HG02884 (cell line): ENCODE data around the gene PTGES2.
"Not testable (repeated sequence)": the region's sequence is repeated elsewhere in the genome, so short reads cannot be mapped to it uniquely, and the experiment has no call there.

Source experiments
- ATAC-seq: cut with Tn5 transposase; IDR thresholded peaks from one replicate; pipeline ENCODE4 v1.9.1; 2021; ENCODE audit warnings: mild to moderate bottlenecking, moderate library complexity; ENCODE audit not compliant: unreplicated experiment

Gene PTGES2

GRCh38 chr9:128092199-128092977, 35.1 kb downstream of the PTGES2 start:
- ATAC-seq, result no peak

- no peak for ATAC-seq
These were observed 36.0 kb downstream of the PTGES2 start for GRCh38 chr9:128091571-128091970.

- ATAC-seq, result no peak
These were observed 36.4 kb downstream of the PTGES2 start for GRCh38 chr9:128091144-128091543.

DNA sequence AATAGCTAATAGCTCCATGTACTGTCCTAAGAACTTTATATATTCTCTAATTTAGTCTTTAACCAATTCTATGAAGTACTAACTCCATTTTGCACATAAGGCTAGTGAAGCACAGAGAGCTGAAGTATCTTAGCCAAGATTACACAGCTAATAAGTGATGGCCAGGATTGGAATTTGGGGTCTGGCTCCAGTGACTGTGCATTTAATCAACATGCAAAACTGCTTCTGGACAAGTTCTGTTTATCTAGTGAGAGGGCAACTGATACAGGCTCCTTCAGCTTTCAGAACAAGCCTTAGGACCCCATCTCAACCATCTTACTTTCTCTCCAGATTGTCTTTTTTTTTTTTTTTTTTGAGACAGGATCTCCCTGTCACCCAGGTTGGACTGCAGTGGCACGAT, 38.2 kb downstream of the PTGES2 start:
- no peak for ATAC-seq

DNA sequence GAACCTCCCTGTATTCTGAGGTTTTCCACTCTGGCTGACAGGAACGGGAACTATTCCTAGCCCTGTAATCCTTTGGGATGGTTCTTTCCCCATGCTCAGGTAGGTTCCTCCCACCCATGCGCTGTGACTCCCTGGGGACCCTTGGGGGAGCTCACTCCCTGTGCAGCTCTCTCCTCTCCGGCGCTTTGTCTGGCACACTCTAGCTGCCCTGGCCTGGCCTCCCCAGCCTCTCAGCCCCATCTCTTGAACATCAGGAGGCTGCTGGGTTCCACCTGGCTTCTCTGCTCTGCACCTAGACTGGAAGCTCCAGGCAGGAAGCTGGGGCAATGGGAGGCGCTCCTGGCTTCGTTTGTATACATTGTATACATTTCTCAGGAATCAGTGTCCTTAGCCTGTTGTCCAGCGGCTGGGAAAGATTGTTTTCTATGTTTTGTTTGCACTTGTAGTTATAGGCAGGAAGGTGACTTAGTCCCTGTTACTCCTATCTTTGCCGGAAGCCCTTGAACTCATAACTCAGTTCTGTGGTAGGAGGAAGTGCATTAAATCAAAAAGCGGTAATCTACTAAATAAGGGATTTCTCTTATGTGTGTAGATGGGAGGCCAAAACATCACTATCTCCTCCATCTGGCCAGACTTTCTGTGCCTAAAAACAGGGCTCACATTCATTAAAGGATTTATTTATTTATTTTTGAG, 39.1 kb downstream of the PTGES2 start:
- ATAC-seq, result no peak

DNA sequence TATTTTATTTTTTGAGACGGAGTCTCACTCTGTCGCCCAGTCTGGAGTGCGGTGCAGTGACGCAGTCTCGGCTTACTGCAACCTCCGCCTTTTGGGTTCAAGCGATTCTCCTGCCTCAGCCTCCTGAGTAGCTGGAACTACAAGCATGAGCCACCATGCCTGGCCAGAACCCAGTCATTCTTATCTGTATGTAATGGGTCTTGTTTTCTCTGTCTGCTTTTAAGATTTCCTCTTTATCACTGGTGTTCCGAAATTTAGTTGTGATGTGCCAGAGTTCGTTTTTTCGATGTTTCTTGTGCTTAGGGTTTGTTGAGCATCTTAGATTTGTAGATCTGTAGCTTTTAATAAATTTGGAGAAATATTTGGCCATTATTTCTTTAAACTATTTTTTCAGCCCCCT, 40.3 kb downstream of the PTGES2 start:
- no peak for ATAC-seq

- no peak for ATAC-seq
These were observed 41.6 kb downstream of the PTGES2 start for GRCh38 chr9:128085943-128086342.

DNA sequence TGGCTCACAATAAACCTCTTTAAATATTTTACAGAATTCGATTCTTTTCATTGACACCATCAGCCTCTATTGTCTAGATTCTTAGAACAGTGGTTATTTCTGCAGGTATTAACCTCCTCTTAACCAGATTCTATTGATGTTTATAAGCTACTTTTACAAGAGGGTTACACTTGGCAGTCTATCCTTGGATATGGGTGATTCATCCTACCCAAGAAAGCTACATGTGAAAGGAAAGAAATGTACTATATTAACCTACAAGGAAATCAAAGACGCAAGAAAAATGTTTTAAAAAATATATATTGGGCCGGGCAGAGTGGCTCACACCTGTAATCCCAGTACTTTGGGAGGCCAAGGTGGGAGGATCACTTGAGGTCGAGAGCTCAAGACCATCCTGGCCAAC, 42.8 kb downstream of the PTGES2 start:
- ATAC-seq, result no peak

DNA sequence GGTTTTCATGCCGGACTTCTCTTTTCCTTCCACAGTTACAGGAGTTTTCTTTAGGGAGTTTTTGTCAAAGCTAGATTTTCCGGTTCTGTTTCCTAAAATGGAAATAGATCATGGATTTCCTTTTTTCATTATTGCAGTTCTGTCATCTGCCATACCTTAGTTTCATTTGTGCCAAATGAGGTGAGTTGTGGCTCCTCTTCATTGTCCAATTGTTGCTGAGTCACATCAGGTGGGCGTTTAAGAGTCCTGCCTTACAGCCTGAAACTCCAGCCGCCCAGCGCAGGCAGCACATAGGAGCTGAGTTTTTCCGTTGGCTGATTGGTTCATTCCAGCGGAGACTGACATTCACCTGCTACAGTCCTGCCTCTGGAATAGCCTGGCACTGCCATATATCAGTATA, 45.4 kb downstream of the PTGES2 start:
- ATAC-seq, result no peak

DNA sequence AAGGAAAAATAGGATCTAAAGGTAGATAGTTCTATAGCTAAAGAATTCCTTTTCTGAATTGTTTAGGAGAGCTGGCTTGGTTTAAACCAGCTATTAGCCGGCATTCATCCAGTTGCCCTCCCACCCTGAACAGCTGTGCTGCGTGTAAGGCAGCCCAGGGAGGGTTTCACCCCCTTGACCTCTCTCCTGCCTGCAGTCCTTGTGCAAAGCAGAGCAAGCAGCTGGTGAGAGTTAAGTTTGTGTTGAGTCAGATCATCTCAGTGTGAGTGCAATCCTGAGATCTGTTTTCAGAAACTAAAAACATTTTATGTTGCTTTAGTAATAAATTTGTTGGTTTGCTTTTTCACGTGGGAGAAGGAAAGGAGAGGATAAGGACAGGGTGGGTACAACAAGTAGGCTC, 46.5 kb downstream of the PTGES2 start:
- no peak for ATAC-seq

DNA sequence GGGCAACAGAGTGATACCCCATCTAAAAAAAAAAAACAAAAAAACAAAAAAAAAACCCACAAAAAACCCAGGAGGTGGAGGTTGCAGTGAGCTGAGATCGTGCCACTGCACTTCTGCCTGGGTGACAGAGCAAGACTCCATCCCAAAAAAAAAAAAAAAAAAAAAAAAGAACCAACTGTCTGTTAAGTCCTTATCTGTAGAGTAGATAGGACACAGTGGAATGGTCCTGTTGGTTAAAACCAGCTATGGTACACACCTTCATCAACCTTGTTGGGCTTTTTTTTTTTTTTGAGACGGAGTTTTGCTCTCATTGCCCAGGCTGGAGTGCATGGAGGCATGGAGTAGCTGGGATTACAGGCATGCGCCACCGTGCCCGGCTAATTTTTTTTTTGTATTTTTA, 47.3 kb downstream of the PTGES2 start:
- ATAC-seq, result no peak

DNA sequence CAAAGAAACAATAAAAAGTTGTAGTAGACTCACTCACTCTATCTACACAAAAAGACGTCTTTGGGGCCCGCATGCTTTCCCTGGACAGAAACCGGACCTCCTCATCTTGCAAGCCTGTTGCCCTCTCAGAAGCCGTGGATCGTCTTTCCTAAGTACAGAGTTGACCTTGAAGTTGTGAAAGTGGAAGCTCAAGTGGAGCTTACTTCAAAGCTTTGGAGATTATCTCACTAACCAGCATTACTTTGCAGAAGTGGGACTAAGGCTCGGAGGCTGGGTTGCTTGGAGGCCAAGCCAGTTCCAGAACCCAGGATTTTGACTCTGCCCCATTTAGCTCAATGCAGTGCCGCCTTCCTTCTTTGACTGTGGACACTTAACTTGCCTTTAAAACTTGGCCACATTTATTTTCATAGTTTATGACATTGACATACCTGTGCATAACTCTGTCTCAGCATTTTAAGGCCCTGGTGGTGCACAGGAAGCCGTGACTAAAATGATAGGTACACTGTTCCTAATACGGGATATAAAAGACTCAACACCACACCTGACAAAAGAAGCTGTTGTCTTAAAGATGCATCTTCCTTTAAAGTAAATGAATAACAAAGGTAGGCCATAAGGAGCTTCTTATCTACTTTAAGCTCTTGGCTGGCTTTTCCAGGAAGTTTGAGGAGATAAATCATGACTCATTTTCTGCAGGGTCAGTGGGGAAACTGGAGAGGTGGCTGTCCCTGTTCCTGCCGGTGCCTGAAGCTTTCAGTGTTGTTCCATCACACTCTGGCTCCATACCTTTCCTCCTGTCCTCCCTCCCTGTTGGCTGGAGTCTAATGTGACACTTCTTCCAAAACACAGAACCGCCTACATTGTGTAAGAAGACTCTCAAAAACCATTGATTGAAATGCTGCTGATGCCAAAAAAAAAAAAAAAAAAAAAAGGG, 48.8 kb downstream of the PTGES2 start:
- ATAC-seq, result no peak

- no peak for ATAC-seq
These were observed 49.6 kb downstream of the PTGES2 start for GRCh38 chr9:128077847-128078503.

DNA sequence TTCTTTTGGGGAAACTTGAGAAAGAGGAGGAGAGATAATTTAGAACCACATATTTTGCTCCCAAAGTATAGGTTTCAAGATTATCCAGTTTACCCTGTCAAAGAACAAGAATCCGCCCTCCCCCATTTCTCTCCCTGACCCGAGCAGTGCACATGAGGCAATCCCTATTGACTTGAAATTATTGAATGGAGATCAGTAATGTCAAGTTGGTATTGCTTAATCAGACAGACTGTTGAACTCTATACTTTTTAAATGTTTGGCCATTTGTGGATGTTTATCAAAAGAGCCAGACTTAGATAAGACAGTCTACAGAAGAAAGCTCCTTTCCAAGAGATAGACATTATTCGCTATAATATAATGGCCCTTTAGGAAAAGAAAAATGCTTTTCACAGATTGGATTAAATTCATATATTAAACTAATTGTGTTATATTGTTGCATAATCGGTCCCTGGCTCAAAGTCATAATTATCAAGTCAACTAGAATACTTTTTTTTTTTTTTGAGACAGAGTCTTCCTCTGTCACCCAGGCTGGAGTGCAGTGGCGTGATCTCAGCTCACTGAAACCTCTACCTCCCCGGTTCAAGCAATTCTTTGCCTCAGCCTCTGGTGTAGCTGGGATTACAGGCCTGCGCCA, 54.2 kb downstream of the PTGES2 start:
- ATAC-seq, result no peak

GRCh38 chr9:128072144-128073021, 55.1 kb downstream of the PTGES2 start:
- no peak for ATAC-seq

- not testable (repeated sequence) for ATAC-seq
These were observed 56.1 kb downstream of the PTGES2 start for GRCh38 chr9:128071475-128071874.

GRCh38 chr9:128070874-128071273, 56.7 kb downstream of the PTGES2 start:
- no peak for ATAC-seq
